ENCODE data around the gene BCS1L. TPM values are rescaled to one million over a fixed set of nuclear protein-coding genes. Genes with fewer than 3 reads are reported as not detected.

The BCS1L gene
- total RNA-seq = 48.6 and 53.8 TPM in 2 replicates

GRCh38 chr2:218659258-218659987 is at the start of gene BCS1L, which contains the start of gene ZNF142:
TSS of gene BCS1L (plus strand) at chr2:218659683. CDS start at chr2:218660988, 1,305 bp downstream.
TSS of gene ZNF142 (minus strand) at chr2:218659623. CDS start at chr2:218656429, 3,194 bp downstream.

GRCh38 chr2:218671654-218672566 is 12.4 kb downstream of the BCS1L start, which contains the start of the genes RNF25 and STK36:
TSS of gene RNF25 (minus strand) at chr2:218672002. CDS start at chr2:218671970, 32 bp downstream.
TSS of gene STK36 (plus strand) at chr2:218672086. CDS start at chr2:218672830, 744 bp downstream.

GRCh38 chr2:218710687-218711549 is 51.4 kb downstream of the BCS1L start, which contains the start of gene TTLL4:
TSS of gene TTLL4 (plus strand) at chr2:218710835. CDS start at chr2:218737677, 26,842 bp downstream.

Other genes with a start within 250 kb of the BCS1L start
- gene VIL1, start 240.6 kb upstream of the BCS1L start, total RNA-seq = not detected in 2 replicates
- gene USP37, start 91.3 kb upstream of the BCS1L start, total RNA-seq = 4.4 and 5.4 TPM in 2 replicates
- 66.4 and 68.4 TPM in 2 replicates for gene CNOT9, start 90.8 kb upstream of the BCS1L start, total RNA-seq
- gene PLCD4, start 51.8 kb upstream of the BCS1L start, total RNA-seq = 0.67 and 0.89 TPM in 2 replicates
- gene ZNF142, start 60 bp upstream of the BCS1L start, total RNA-seq = 11.1 and 11.9 TPM in 2 replicates
- gene RNF25, start 12.3 kb downstream of the BCS1L start, total RNA-seq = 21.7 and 32.4 TPM in 2 replicates
- 11.4 and 14.1 TPM in 2 replicates for gene STK36, start 12.4 kb downstream of the BCS1L start, total RNA-seq
- gene TTLL4, start 51.2 kb downstream of the BCS1L start, total RNA-seq = 10.3 and 10.8 TPM in 2 replicates
- 14.6 and 15.9 TPM in 2 replicates for gene CYP27A1, start 122.5 kb downstream of the BCS1L start, total RNA-seq
- gene PRKAG3, start 172.1 kb downstream of the BCS1L start, total RNA-seq = not detected in 2 replicates
- gene WNT6, start 200.1 kb downstream of the BCS1L start, total RNA-seq = not detected in 2 replicates
- not detected in 2 replicates for gene WNT10A, start 221.2 kb downstream of the BCS1L start, total RNA-seq

Measured in bronchus fibroblast of lung (primary cell).